ENCODE results near the gene CD1D.
"Not testable (repeated sequence)": the region's sequence is repeated elsewhere in the genome, so short reads cannot be mapped to it uniquely, and the experiment has no call there.

The CD1D gene

GRCh38 chr1:158208586-158209116 is 28.0 kb downstream of the CD1D start:
- TF ChIP-seq EZH2 (IDR thresholded peaks at IDR 0.05; ENCODE audit: borderline replicate concordance, low read length) = no peak
- TF ChIP-seq, protein P1, sequence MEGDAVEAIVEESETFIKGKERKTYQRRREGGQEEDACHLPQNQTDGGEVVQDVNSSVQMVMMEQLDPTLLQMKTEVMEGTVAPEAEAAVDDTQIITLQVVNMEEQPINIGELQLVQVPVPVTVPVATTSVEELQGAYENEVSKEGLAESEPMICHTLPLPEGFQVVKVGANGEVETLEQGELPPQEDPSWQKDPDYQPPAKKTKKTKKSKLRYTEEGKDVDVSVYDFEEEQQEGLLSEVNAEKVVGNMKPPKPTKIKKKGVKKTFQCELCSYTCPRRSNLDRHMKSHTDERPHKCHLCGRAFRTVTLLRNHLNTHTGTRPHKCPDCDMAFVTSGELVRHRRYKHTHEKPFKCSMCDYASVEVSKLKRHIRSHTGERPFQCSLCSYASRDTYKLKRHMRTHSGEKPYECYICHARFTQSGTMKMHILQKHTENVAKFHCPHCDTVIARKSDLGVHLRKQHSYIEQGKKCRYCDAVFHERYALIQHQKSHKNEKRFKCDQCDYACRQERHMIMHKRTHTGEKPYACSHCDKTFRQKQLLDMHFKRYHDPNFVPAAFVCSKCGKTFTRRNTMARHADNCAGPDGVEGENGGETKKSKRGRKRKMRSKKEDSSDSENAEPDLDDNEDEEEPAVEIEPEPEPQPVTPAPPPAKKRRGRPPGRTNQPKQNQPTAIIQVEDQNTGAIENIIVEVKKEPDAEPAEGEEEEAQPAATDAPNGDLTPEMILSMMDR (IDR thresholded peaks at IDR 0.05; ENCODE audit: low read length) = no peak
- Histone ChIP-seq H3K36me3 (ENCODE audit: insufficient read depth, low read length) (no peaks in the 10 kb centered on the region), H4K20me1 (ENCODE audit: insufficient read depth, low read length) (no peaks in the 10 kb centered on the region), H3K9ac (ENCODE audit: low read length) (no peak overlapping the region), H3K27ac (ENCODE audit: low read depth, low read length, poor library complexity, severe bottlenecking) (no peak overlapping the region), H2AFZ (ENCODE audit: low read length) (no peak overlapping the region), H3F3A (ENCODE audit: insufficient read depth, low read length) (no peaks in the 10 kb centered on the region), H3K27me3 (ENCODE audit: insufficient read depth, low read length) (no peaks in the 10 kb centered on the region), H3K4me2 (ENCODE audit: low read length) (no peak overlapping the region), H3K4me1 (ENCODE audit: insufficient read depth, low read length, severe bottlenecking) (no peaks in the 10 kb centered on the region), H3K9me2 (ENCODE audit: low read depth, low read length) (no peaks in the 10 kb centered on the region), H3K9me3 (ENCODE audit: low read length) (no peaks in the 10 kb centered on the region), H3K4me3 (ENCODE audit: low read depth, low read length, poor library complexity, severe bottlenecking) (no peak overlapping the region), H3K79me2 (ENCODE audit: insufficient read depth, low read length) (no peaks in the 10 kb centered on the region)

DNA sequence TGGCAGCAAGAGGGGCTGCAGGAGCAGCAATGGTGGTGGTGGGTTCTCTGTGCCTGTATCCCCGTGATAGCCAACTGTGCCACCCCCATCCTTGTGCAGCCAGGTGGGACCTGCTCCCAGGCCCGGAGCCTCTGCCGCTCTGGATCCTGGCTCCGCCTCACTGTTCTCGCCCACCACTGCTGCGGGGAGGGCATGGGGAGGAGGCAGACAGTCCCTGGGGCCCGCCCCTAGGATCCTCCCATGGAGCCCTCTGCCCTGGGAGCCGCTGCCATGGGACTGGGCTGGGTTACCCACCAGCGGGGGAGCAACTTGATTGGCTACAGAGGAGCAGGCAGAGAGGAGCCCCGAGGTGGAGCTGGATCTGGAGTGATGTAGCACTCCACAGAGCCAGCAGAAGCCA is 31.6 kb downstream of the CD1D start:
- Histone ChIP-seq H3K36me3 (ENCODE audit: insufficient read depth, low read length) (no peaks in the 10 kb centered on the region), H3K9me3 (ENCODE audit: low read length) (no peaks in the 10 kb centered on the region), H3K9ac (ENCODE audit: low read length) (no peak overlapping the region), H3K4me1 (ENCODE audit: insufficient read depth, low read length, severe bottlenecking) (no peaks in the 10 kb centered on the region), H3K79me2 (ENCODE audit: insufficient read depth, low read length) (no peaks in the 10 kb centered on the region), H3K4me2 (ENCODE audit: low read length) (no peak overlapping the region), H3K27me3 (ENCODE audit: insufficient read depth, low read length) (no peaks in the 10 kb centered on the region), H3K4me3 (ENCODE audit: low read depth, low read length, poor library complexity, severe bottlenecking) (no peak overlapping the region), H3K27ac (ENCODE audit: low read depth, low read length, poor library complexity, severe bottlenecking) (no peak overlapping the region), H2AFZ (ENCODE audit: low read length) (no peak overlapping the region), H4K20me1 (ENCODE audit: insufficient read depth, low read length) (no peaks in the 10 kb centered on the region), H3F3A (ENCODE audit: insufficient read depth, low read length) (no peaks in the 10 kb centered on the region), H3K9me2 (ENCODE audit: low read depth, low read length) (no peaks in the 10 kb centered on the region)
- TF ChIP-seq, protein P1 (IDR thresholded peaks at IDR 0.05; ENCODE audit: low read length) = no peak
- TF ChIP-seq EZH2 (IDR thresholded peaks at IDR 0.05; ENCODE audit: borderline replicate concordance, low read length) = no peak

DNA sequence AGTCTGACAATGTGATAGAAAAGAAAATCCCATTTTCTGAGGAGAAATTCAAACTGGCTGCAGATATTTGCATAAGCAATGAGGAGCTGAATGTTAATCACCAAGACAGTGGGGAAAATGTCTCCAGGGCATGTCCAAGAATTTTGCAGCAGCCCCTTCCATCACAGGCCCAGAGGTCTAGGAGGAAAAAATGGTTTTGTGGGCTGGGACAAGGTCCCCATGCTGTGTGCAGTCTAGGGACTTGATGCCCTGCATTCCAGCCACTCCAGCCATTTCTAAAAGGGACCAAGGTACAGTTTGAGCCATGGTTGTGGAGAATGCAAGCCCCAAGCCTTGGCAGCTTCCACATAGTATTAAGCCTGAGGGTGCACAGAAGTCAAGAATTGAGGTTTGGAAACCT is 42.8 kb downstream of the CD1D start:
- not testable (repeated sequence) for H4K20me1 ChIP-seq (ENCODE audit: insufficient read depth, low read length); H3K4me2 ChIP-seq (ENCODE audit: low read length); H3K9me3 ChIP-seq (ENCODE audit: low read length); H3K4me3 ChIP-seq (ENCODE audit: low read depth, low read length, poor library complexity, severe bottlenecking); H3K9ac ChIP-seq (ENCODE audit: low read length); H3K36me3 ChIP-seq (ENCODE audit: insufficient read depth, low read length); H3F3A ChIP-seq (ENCODE audit: insufficient read depth, low read length); H3K79me2 ChIP-seq (ENCODE audit: insufficient read depth, low read length); H3K27ac ChIP-seq (ENCODE audit: low read depth, low read length, poor library complexity, severe bottlenecking); H3K4me1 ChIP-seq (ENCODE audit: insufficient read depth, low read length, severe bottlenecking); H2AFZ ChIP-seq (ENCODE audit: low read length); H3K27me3 ChIP-seq (ENCODE audit: insufficient read depth, low read length); H3K9me2 ChIP-seq (ENCODE audit: low read depth, low read length)

- Histone ChIP-seq H3K27ac (ENCODE audit: low read depth, low read length, poor library complexity, severe bottlenecking) (no peak overlapping the region), H3K9me3 (ENCODE audit: low read length) (no peaks in the 10 kb centered on the region), H3K79me2 (ENCODE audit: insufficient read depth, low read length) (no peaks in the 10 kb centered on the region), H3K4me3 (ENCODE audit: low read depth, low read length, poor library complexity, severe bottlenecking) (no peak overlapping the region), H3K4me1 (ENCODE audit: insufficient read depth, low read length, severe bottlenecking) (no peaks in the 10 kb centered on the region), H4K20me1 (ENCODE audit: insufficient read depth, low read length) (no peaks in the 10 kb centered on the region), H3K9ac (ENCODE audit: low read length) (no peak overlapping the region), H2AFZ (ENCODE audit: low read length) (no peak overlapping the region), H3K36me3 (ENCODE audit: insufficient read depth, low read length) (no peaks in the 10 kb centered on the region), H3K4me2 (ENCODE audit: low read length) (no peak overlapping the region), H3K27me3 (ENCODE audit: insufficient read depth, low read length) (no peaks in the 10 kb centered on the region), H3F3A (ENCODE audit: insufficient read depth, low read length) (no peaks in the 10 kb centered on the region), H3K9me2 (ENCODE audit: low read depth, low read length) (no peaks in the 10 kb centered on the region)
- TF ChIP-seq EZH2 (IDR thresholded peaks at IDR 0.05; ENCODE audit: borderline replicate concordance, low read length) = no peak
- TF ChIP-seq, protein P1 (IDR thresholded peaks at IDR 0.05; ENCODE audit: low read length) = no peak
Measured at GRCh38 chr1:158227904-158228623, 47.4 kb downstream of the CD1D start.

All from OCI-LY1 (cell line).